Measurements from ENCODE around the gene NCEH1.

Gene NCEH1

GRCh38 chr3:172646439-172647015 is 64.3 kb downstream of the NCEH1 start:
- no peak for DNase-seq (ENCODE audit: low read depth in 2 of 2)

DNA sequence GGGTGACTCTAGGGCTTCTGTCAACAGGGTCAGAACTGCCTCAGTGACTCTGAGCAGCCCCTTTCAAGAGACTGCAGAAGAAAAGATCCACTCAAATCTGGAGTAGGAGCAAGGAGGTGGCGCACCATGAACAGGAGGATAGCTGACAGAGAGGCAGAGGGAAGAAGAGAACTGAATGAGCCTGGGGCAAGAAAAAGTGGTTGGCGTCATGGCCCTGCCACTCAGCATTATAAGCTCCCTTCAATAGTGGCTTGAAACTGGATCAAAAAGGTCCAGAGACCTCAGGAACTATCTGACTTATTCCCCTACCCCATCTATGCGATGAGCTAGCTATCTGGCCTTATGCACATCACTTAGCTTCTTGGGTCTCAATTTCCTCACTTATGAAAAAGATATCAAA is 66.6 kb downstream of the NCEH1 start:
- DNase-seq (ENCODE audit: low read depth in 2 of 2), result no peak

- no peak for DNase-seq (ENCODE audit: low read depth in 2 of 2)
Observed at GRCh38 chr3:172643506-172644179, 67.2 kb downstream of the NCEH1 start.

DNA sequence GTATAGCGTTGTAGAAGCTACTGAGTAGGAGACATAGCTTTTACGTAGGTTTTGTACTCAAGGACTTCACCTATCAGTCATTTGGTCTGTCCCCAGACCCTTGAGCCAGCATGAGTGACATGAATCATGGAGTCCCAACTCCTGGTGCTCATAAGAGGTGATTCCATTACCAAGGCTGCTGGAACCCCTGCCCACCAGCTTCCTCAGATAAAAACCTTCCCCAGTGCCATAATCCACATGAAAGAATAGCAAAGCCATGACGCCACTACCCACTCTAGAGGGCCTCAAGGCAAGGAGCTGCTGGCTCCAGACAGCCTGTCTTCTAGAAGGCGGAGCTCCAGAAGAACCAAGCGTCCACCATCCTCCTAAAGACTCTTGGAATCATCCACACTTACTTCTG is 69.6 kb downstream of the NCEH1 start:
- no peak for DNase-seq (ENCODE audit: low read depth in 2 of 2)

GRCh38 chr3:172640751-172641150 is 70.1 kb downstream of the NCEH1 start:
- no peak for DNase-seq (ENCODE audit: low read depth in 2 of 2)

- no peak for DNase-seq (ENCODE audit: low read depth in 2 of 2)
Observed at GRCh38 chr3:172635588-172635987, 75.3 kb downstream of the NCEH1 start.

- DNase-seq (ENCODE audit: low read depth in 2 of 2), result no peak
Observed at GRCh38 chr3:172634948-172635347, 75.9 kb downstream of the NCEH1 start.

- DNase-seq (ENCODE audit: low read depth in 2 of 2), result no peak
Observed at GRCh38 chr3:172630316-172630715, 80.6 kb downstream of the NCEH1 start.

GRCh38 chr3:172629470-172629869 is 81.4 kb downstream of the NCEH1 start:
- DNase-seq (ENCODE audit: low read depth in 2 of 2), result no peak

DNA sequence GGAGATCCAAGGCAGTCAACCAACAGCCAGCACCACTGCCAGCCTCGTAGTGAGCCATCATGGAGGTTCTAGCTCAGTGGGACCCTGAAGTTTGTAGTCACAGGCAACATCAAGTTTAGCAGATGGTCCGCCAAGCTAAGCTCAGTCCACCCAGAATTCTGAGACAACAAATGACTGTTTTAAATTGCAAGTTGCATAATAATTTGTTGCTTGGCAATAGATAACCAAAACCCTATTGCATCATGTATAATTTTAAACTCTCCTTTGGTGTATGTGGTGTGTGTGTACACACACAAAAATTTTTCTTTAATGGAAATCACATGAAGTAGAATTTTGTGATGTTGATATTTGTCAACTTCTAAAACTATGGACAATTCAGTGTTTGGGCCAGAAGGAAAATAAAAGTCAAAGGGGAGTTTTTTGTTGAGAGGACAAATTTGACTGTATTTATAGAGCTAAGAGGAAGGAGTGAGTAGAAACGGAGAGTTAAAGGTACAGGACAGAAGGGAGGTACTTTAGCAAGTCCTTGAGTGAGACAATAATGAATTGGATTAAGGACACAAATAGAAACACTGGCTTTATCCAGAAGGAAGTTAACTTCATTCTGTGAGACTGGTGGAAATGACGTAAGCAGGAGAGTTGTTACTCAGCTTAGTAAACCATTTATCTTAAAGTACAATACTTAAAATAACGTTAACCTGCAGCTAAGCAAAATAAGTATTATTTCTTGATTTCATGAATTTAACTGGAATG is 83.6 kb downstream of the NCEH1 start:
- DNase-seq (ENCODE audit: low read depth in 2 of 2), result no peak

- no peak for DNase-seq (ENCODE audit: low read depth in 2 of 2)
Observed at GRCh38 chr3:172626021-172626640, 84.7 kb downstream of the NCEH1 start.

- no peak for DNase-seq (ENCODE audit: low read depth in 2 of 2)
Observed at GRCh38 chr3:172625404-172625803, 85.5 kb downstream of the NCEH1 start.

GRCh38 chr3:172624999-172625398 is 85.9 kb downstream of the NCEH1 start:
- DNase-seq (ENCODE audit: low read depth in 2 of 2), result no peak

GRCh38 chr3:172622916-172623700 is 87.8 kb downstream of the NCEH1 start:
- DNase-seq (ENCODE audit: low read depth in 2 of 2), result peak; percentile 2 to 14

- no peak for DNase-seq (ENCODE audit: low read depth in 2 of 2)
Observed at GRCh38 chr3:172622156-172622555, 88.7 kb downstream of the NCEH1 start.

DNA sequence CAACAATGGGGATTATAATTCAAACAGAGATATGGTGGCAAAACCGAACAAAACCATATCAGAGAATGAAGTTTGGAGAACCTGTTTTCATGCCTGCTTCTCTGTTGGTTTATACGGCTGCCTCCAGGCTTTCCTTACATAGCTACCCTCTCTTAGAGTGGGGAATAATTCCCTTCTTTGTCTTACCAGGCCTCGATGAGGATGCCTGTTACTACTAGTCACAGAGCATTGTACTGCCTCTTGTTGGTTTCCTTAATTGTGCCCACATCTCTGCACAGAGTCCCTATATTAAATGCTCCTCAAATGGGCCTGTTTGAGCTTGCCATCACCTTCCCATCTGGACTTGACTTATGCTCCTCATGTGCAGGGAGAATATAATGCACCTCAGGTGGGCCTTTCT is 92.9 kb downstream of the NCEH1 start:
- DNase-seq (ENCODE audit: low read depth in 2 of 2), result no peak

GRCh38 chr3:172617013-172617706 is 93.7 kb downstream of the NCEH1 start:
- no peak for DNase-seq (ENCODE audit: low read depth in 2 of 2)

GRCh38 chr3:172616031-172616461 is 94.8 kb downstream of the NCEH1 start:
- DNase-seq (ENCODE audit: low read depth in 2 of 2), result no peak

- DNase-seq (ENCODE audit: low read depth in 2 of 2), result no peak
Observed at GRCh38 chr3:172615296-172615695, 95.6 kb downstream of the NCEH1 start.

GRCh38 chr3:172614340-172615274 is 96.3 kb downstream of the NCEH1 start:
- no peak for DNase-seq (ENCODE audit: low read depth in 2 of 2)
